Choroid plexus epithelial cell (primary cell): ENCODE results near the gene TMEM185B.

ENCODE experiments used
- DNase-seq: peaks from one replicate; pipeline ENCODE4 v3.0.0-alpha.2; 2010; ENCODE audit warnings: low read depth
- H3K4me3 ChIP-seq: 2 replicates; pipeline ENCODE4 v1.5.1; 2011; ENCODE audit warnings: low read depth, mild to moderate bottlenecking, control low read depth, low read length, moderate library complexity
- TF ChIP-seq, protein P1 (sequence below): conservative IDR thresholded peaks from 2 replicates; pipeline ENCODE4 v1.5.1; 2011; ENCODE audit warnings: low read depth, mild to moderate bottlenecking, control low read depth, inconsistent platforms, low read length, moderate library complexity

The TMEM185B gene

GRCh38 chr2:120231974-120232635 is 8.9 kb upstream of the TMEM185B start:
- DNase-seq: peak; percentile 31
- no peak overlapping the region for H3K4me3 ChIP-seq
- TF ChIP-seq, protein P1, sequence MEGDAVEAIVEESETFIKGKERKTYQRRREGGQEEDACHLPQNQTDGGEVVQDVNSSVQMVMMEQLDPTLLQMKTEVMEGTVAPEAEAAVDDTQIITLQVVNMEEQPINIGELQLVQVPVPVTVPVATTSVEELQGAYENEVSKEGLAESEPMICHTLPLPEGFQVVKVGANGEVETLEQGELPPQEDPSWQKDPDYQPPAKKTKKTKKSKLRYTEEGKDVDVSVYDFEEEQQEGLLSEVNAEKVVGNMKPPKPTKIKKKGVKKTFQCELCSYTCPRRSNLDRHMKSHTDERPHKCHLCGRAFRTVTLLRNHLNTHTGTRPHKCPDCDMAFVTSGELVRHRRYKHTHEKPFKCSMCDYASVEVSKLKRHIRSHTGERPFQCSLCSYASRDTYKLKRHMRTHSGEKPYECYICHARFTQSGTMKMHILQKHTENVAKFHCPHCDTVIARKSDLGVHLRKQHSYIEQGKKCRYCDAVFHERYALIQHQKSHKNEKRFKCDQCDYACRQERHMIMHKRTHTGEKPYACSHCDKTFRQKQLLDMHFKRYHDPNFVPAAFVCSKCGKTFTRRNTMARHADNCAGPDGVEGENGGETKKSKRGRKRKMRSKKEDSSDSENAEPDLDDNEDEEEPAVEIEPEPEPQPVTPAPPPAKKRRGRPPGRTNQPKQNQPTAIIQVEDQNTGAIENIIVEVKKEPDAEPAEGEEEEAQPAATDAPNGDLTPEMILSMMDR: no peak

DNA sequence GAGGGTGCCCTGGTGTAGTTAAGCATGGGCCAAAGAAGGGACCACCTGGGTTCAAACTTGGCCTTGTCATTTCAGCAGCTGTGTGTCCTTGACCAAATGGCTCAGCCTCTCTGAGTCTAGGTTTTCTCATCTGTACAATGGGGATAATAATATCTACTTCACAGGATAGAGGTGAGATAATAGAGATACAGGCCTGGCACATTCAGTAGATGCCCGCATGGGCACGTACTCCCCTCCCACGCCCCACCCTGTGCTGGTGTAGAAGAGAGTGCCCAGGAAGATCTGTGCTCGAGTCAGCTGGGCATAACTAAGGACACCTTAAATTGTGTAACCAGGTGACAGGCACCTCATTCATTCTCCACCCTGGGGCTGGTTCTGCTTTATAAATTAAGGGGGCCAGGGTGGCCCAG is 8.4 kb upstream of the TMEM185B start:
- no peak overlapping the region for H3K4me3 ChIP-seq
- no peak for DNase-seq
- TF ChIP-seq, protein P1: no peak

DNA sequence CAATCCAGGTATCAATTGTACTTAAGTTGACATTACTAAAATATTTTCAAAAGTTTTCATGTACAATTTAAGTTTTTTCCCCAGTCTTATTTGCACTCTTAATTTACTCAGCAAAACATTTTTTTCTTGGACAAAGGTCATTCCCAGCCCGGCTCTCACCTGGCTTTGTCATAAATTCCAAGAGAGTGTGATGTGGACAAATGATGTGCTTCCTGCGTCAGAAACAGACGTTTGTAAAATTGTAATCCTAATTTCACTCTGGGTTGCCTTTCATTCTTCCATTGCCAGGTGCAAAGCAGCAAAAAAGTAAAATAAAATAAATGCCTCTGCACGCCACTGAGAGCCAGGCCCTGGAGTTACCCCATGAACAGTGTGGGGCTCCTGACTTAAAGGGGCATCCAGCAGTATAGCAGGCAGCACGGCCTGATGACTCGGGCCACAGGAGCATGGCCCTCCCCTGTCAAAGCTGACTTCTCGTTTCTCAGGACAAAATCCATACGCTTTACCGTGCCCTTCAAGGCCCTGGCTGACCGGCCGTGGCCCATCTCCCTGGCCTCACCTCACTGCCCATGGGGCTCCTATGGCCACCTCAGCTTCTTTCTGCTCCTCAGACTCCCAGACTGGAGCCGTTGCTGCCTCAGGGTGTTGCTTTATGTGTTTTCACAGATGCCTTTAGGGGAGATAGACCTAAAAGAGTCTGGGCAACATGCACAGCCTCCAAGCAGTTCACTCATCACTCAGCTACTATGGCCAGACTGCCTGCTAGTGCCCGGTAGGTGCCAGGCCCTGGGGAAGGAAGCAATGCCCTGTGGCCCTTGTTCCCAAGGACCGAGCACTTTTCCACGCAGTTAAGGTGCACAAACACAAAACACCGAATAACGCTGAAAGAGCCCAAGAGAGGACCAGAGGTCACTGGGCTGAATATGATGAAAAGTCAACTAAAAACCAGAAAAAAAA is 7.6 kb upstream of the TMEM185B start:
- TF ChIP-seq, protein P1: no peak
- no peak overlapping the region for H3K4me3 ChIP-seq
- no peak for DNase-seq

- DNase-seq: no peak
- TF ChIP-seq, protein P1: no peak
- no peak overlapping the region for H3K4me3 ChIP-seq
Observed at GRCh38 chr2:120229341-120229740, 6.1 kb upstream of the TMEM185B start.

GRCh38 chr2:120228503-120228902 is 5.3 kb upstream of the TMEM185B start:
- TF ChIP-seq, protein P1: no peak
- no peak for DNase-seq
- H3K4me3 ChIP-seq: no peak overlapping the region

GRCh38 chr2:120227111-120227991 is 4.2 kb upstream of the TMEM185B start:
- no peak for DNase-seq
- TF ChIP-seq, protein P1: no peak
- H3K4me3 ChIP-seq: no peak overlapping the region
